A673 (cell line): Measurements from ENCODE around the gene SPTA1. TPM values are rescaled to one million over a fixed set of nuclear protein-coding genes. Genes with fewer than 3 reads are reported as not detected.

ENCODE experiments used
- BruUV-seq: library from RNA; stranded (reverse); fragments of 400-500 nt; replicated peaks from 2 replicates; lab custom pipeline; 2021; lab: Mats Ljungman, UMichigan
- CTCF ChIA-PET: fragments of 300-600 bp; sonication (Branson Sonifier 250); formaldehyde crosslinking; loops from one replicate; lab custom pipeline; 2022; ENCODE audit warnings: antibody characterized with exemption; lab: Charles Lee
- POLR2A ChIA-PET: fragments of 300-600 bp; sonication (Branson Sonifier 250); formaldehyde crosslinking; loops from one replicate; lab custom pipeline; 2022; ENCODE audit warnings: antibody characterized with exemption; ENCODE audit not compliant: low non-redundant PET; lab: Charles Lee
- DNase-seq: peaks from one replicate; pipeline ENCODE4 v3.0.0-alpha.2; 2015; ENCODE audit warnings: low spot score
- H3K27ac ChIP-seq: fragments of 200-600 bp; sonication (generic); 2 replicates; pipeline ENCODE4 v1.5.1; 2016; ENCODE audit warnings: mixed run types, low read depth, mild to moderate bottlenecking, mixed read lengths, antibody characterized with exemption, low read length; ENCODE audit not compliant: poor library complexity, severe bottlenecking
- H3K27me3 ChIP-seq: fragments of 200-600 bp; sonication (generic); replicated peaks from 2 replicates; pipeline ENCODE4 v1.6.1; 2017; ENCODE audit warnings: mixed run types, low read depth, mild to moderate bottlenecking, mixed read lengths, antibody characterized with exemption, low read length; ENCODE audit not compliant: insufficient read depth, poor library complexity
- H3K36me3 ChIP-seq: fragments of 200-600 bp; sonication (generic); 2 replicates; pipeline ENCODE4 v1.6.1; 2016; ENCODE audit warnings: mixed run types, mild to moderate bottlenecking, mixed read lengths, antibody characterized with exemption, low read length; ENCODE audit not compliant: insufficient read depth, poor library complexity, severe bottlenecking
- H3K4me1 ChIP-seq: fragments of 200-600 bp; sonication (generic); 2 replicates; pipeline ENCODE4 v1.6.1; 2017; ENCODE audit warnings: mixed run types, mild to moderate bottlenecking, mixed read lengths, antibody characterized with exemption, low read length; ENCODE audit not compliant: insufficient read depth, poor library complexity, severe bottlenecking
- H3K4me3 ChIP-seq: fragments of 200-600 bp; sonication (generic); 2 replicates; pipeline ENCODE4 v1.5.1; 2016; ENCODE audit warnings: low read depth, mixed run types, mild to moderate bottlenecking, mixed read lengths, low read length; ENCODE audit not compliant: poor library complexity, severe bottlenecking
- H3K9me3 ChIP-seq: fragments of 200-600 bp; sonication (generic); 2 replicates; pipeline ENCODE4 v1.6.1; 2016; ENCODE audit warnings: mixed run types, low read depth, mild to moderate bottlenecking, mixed read lengths, antibody characterized with exemption, low read length; ENCODE audit not compliant: poor library complexity, severe bottlenecking
- CTCF ChIP-seq: fragments of 300-800, 200-600 bp; sonication (generic); conservative IDR thresholded peaks from 2 replicates; pipeline ENCODE4 v1.5.1; 2017; ENCODE audit warnings: low read depth, mild to moderate bottlenecking, antibody characterized with exemption, low read length, moderate library complexity, mixed read lengths
- EZH2 ChIP-seq: fragments of 200-600 bp; sonication (generic); IDR thresholded peaks from 2 replicates; pipeline ENCODE4 v1.6.1; 2017; ENCODE audit warnings: borderline replicate concordance, low read depth, mild to moderate bottlenecking, mixed read lengths, antibody characterized with exemption, low read length; ENCODE audit not compliant: poor library complexity, severe bottlenecking
- intact Hi-C: fragments of 100-400 bp; cut with micrococcal nuclease; formaldehyde crosslinking; loops from one replicate; pipeline ENCODE4 v1.10.0; 2022; ENCODE audit not compliant: unreplicated experiment
- total RNA-seq: library from RNA; stranded (reverse); gene quantifications from 2 replicates; pipeline ENCODE4 v1.2.3, GENCODE V29; 2021

Gene SPTA1
- total RNA-seq, 1 experiment from 2014 or later = not detected

DNA sequence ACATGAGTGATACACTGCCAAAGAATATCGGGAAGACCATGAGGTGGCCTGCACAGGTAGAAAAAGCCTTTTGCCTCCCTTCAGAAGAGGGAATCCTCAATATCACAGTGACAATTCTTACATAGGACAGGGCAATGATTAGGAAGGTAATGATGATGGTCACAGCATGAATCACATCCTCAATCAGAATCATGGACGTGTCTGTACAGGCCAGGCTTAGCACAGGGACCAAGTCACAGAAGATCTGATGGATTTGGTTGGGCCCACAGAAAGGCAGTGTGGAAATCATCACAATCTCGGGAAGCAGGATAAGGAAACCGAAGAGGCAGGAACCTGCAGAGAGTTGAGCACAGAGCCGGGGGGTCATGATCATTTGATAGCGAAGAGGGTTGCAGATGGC is 30.8 kb upstream of the SPTA1 start:
- Histone ChIP-seq H3K36me3 (no peaks in the 10 kb centered on the region), H3K27ac (no peak overlapping the region), H3K4me3 (no peak overlapping the region), H3K9me3 (no peaks in the 10 kb centered on the region), H3K27me3 (peaks cover 38% of the 10 kb centered on the region), H3K4me1 (no peaks in the 10 kb centered on the region)
- intact Hi-C loops = no loop called here
- TF ChIP-seq EZH2 = no peak
- TF ChIP-seq CTCF = no peak
- no TSS peak for BruUV-seq
- no peak for DNase-seq
- ChIA-PET POLR2A (no interaction called here), CTCF (no interaction called here)

GRCh38 chr1:158716335-158716734 is 29.8 kb upstream of the SPTA1 start:
- CTCF ChIA-PET = no interaction called here
- no peak for DNase-seq
- Histone ChIP-seq H3K9me3 (no peaks in the 10 kb centered on the region), H3K27me3 (peaks cover 39% of the 10 kb centered on the region), H3K36me3 (no peaks in the 10 kb centered on the region), H3K4me3 (no peak overlapping the region), H3K27ac (no peak overlapping the region), H3K4me1 (no peaks in the 10 kb centered on the region)
- POLR2A ChIA-PET = no interaction called here
- no TSS peak for BruUV-seq
- no peak for TF ChIP-seq EZH2
- no peak for TF ChIP-seq CTCF
- intact Hi-C loops = no loop called here

DNA sequence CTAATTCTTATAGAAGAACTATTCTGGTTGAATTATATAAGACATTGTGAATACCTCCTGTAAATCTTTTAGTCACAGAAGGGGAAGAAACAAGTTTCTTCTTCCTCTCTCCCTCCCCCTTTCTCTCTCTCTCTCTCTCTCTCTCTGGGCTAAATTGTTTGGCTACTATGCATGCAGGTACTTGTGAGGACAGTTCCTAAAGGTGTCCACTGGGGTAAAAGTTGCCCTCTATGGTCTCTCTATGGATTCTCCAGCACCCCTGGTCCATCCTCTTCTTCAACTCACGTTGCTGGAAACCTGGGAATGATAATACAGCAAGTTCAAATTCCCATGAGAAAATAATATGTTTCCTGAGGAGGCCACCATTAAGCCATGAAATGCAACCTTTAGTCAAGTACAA is 28.2 kb upstream of the SPTA1 start:
- intact Hi-C loops = no loop called here
- H3K4me3 ChIP-seq = no peak overlapping the region
- H3K4me1 ChIP-seq = no peaks in the 10 kb centered on the region
- H3K27ac ChIP-seq = no peak overlapping the region
- ChIA-PET POLR2A (no interaction called here), CTCF (no interaction called here)
- H3K36me3 ChIP-seq = no peaks in the 10 kb centered on the region
- BruUV-seq = no TSS peak
- no peaks in the 10 kb centered on the region for H3K9me3 ChIP-seq
- peaks cover 41% of the 10 kb centered on the region for H3K27me3 ChIP-seq
- TF ChIP-seq CTCF (no peak), EZH2 (no peak)
- DNase-seq = no peak
